Epithelial cell of esophagus (primary cell): ENCODE measurements around the gene SPEN.
A peak's percentile ranks its signal among the peaks of the same experiment; 100 is the strongest.

Source experiments
- DNase-seq: peaks from one replicate; pipeline ENCODE4 v3.0.0; 2010; ENCODE audit warnings: low read depth
- H3K4me3 ChIP-seq: 2 replicates; pipeline ENCODE4 v1.5.1; 2011; ENCODE audit warnings: mild to moderate bottlenecking, low read length, control low read depth
- TF ChIP-seq, protein P1 (sequence below): IDR thresholded peaks from 2 replicates; pipeline ENCODE4 v1.5.1; 2011; ENCODE audit warnings: low read depth, mild to moderate bottlenecking, low read length, control low read depth, inconsistent platforms; ENCODE audit not compliant: insufficient read depth; ENCODE audit errors: missing control alignments

The SPEN gene

DNA sequence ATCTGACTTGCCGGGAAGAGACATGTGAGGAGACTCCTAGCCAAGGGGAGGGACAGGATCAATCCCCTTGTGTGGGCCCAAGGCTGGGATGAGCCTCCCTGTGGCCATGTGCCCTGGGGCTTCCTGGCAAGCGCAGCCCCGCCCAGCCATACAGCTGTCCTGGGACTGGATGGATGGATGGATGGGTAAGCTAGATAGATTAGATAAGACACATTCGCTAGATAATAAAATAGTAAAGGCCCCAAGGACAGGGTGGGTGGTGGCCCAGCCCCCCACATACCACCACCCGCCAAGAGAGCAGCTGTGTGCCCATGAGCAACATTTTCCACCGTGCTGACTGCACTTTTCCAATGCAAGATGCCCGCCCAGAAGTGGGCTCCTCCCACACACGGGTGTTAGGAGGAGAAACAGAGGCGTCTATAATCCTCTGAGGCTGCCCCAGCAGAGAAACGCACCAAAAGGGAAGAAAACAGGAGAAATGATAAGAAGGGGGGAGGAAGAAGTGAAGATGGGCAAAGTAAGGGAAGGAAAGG, 103.3 kb downstream of the SPEN start:
- TF ChIP-seq, protein P1, sequence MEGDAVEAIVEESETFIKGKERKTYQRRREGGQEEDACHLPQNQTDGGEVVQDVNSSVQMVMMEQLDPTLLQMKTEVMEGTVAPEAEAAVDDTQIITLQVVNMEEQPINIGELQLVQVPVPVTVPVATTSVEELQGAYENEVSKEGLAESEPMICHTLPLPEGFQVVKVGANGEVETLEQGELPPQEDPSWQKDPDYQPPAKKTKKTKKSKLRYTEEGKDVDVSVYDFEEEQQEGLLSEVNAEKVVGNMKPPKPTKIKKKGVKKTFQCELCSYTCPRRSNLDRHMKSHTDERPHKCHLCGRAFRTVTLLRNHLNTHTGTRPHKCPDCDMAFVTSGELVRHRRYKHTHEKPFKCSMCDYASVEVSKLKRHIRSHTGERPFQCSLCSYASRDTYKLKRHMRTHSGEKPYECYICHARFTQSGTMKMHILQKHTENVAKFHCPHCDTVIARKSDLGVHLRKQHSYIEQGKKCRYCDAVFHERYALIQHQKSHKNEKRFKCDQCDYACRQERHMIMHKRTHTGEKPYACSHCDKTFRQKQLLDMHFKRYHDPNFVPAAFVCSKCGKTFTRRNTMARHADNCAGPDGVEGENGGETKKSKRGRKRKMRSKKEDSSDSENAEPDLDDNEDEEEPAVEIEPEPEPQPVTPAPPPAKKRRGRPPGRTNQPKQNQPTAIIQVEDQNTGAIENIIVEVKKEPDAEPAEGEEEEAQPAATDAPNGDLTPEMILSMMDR, result no peak
- DNase-seq, result no peak
- H3K4me3 ChIP-seq, result no peak overlapping the region

DNA sequence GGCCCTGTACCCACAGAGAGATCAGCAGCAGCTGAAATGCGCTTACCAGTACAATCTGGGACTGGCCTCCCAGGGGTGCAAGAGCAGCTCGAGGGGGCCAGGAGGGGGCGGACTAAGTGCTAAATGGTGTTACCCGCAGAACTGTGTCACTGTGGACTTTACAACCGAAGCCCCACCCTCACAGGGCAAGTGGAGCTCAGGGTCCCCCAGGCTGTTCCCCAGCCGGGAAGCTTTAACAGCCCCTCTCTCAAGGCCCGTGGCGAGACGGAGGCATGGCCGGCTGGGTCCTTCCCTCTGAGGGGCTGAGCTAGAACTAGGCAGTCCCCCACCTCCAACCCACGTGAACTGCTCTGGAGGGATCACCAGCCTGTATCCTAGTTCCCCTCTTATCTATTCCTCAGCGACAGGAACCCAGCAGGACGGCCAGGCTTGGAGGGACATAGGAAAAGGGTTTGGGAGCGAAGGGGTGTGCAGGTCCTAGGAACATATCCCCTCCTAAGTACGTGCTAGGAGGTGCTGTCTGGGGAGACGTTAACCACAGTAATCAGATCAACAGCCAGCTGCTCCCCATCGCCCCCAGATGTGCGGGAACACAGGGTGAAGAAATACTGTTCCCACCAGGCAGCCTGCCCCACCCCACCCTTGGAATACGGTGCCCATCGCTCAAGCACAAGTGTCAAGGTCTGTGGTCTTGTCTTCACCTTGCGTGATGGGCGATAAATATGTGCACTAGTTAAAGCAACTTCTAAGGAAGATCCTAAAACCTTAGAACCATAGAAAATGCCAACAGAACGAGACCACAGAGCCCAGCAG, 104.0 kb downstream of the SPEN start:
- TF ChIP-seq, protein P1, result no peak
- H3K4me3 ChIP-seq, result no peak overlapping the region
- DNase-seq, result no peak

DNA sequence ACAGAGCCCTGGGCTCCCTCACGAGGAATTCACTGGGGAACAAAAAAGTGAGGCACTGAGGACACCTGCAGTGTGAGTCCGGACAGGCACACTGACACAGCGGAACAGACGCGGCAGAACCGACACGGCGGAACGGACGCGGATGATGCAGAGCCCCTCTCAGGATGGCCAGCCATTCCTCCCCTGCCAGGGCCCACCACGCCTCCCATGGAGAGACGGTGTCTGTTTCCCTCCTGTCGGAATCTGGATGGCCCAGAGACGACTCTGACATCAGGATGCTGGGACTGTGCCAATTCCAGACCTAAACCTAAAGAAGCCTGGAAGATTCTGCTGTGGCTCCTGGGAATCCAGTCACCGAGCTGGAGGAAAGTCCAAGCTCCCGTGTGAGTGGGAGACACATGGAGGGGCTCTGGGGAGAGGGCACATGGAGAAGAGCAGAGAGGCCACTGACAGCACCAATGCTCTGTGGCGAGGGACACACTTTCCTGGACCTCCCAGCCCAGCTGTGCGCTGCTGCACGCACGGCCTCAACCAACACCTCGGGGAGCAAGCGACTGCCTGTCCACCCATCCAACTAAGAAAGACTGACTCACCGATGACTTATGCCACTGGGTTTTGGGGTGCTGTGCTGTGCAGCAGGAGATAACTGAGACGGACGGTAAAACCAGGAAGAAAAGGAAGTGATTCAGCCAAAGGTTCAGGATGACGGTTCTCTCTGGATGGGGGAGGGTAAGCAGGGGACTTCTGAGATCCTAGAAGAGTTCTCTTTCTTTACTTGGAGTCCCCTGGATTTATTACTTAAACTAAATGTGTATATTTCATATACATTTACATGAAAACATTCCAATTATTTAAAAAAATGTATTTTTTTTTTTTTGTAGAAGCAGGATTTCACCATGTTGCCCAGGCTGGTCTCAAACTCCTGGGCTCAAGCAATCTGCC, 105.1 kb downstream of the SPEN start:
- DNase-seq, result peak; percentile 99
- H3K4me3 ChIP-seq, result no peak overlapping the region
- TF ChIP-seq, protein P1, result no peak

DNA sequence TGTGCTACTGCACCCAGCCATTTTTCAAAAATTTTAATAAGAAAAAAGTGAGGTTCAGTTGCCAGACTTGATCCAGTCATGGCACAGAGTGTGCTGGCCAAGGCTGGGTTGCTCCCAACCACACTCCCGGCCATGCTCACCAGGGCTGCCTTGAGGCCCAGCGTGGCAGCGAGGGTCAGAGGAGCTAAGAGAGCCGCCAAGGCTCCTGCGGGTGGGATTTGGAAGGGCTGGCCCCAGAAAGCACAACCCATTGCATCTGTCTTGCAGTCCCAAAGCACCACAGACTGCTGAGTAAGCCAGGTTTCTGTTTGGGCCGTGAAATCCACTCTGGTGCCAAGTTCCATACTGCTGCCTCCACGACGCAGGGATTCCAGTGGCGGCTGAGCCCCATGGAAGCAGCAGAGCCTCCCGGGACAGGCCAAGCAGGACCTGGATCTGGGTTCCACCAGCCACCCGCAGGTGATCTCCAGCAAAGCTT, 105.8 kb downstream of the SPEN start:
- DNase-seq, result peak; percentile 46
- H3K4me3 ChIP-seq, result no peak overlapping the region
- TF ChIP-seq, protein P1, result no peak

DNA sequence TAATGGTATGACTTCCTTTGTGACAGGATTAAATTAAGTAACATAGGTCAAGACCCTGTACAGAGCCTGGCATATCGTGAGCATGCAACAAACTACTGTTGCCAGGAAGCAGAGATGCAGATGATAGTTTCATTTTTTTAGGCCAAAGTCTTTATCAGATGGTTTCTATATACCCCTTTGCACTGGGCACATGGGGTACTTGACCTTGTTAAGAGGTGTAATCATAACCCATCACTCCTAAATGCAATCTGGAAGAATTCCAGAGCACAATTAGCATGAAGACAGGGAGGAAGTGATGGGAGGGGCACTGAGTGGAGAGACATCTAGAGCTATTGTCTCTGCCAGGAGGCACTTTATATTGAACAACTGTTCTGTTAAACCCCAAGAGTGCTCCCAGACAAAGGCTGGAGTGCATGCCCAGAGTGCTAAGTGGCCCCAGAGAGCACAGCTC, 106.3 kb downstream of the SPEN start:
- H3K4me3 ChIP-seq, result no peak overlapping the region
- no peak for DNase-seq
- TF ChIP-seq, protein P1, result no peak

DNA sequence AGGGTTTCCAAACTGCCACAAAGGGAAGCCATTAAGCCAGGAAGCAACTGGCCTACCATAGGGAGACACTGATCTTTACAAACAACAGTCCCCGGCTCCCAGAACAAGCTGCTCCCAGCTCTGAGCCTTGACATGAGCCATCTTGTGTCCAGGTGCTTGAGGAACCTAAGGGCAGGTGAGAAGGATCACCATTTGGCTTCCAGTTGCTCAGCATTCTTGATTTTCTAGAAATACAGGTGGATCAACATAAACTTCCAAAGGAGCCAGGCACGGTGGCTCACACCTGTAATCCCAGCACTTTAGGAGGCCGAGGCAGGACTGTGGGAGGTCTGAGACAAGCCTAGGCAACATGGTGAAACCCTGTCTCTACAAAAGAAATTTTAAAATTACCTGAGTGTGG, 106.8 kb downstream of the SPEN start:
- TF ChIP-seq, protein P1, result no peak
- H3K4me3 ChIP-seq, result no peak overlapping the region
- peak; percentile 74 for DNase-seq
